ENCODE measurements around the gene CETN1.

Gene CETN1

DNA sequence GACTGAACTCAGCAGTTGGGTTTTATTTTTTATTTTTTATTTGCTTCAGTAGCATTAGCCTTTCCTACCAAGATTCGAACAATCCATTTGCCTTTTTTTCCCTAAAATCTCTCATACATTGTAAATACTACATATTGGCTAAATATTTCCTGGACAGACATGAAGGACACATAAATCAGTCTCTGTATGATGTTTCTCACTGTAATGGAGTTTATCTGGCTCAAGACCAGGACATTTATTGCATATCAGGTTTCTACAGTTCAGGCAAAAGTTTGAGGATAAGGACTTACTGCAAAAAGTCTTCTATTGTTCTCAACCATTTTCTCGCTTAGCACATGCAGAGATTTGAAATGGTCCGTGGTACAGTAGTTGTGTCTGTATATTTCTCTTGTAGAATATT lies 19.9 kb downstream of the CETN1 start:
- ChIA-PET CTCF (interaction anchor here (0.9 kb wide), 1 partner anchor 24 kb away, joined by 7 read pairs; no protein-coding TSS in a partner anchor), POLR2A (interaction anchor here (0.6 kb wide), 1 partner anchor 128 kb away, joined by 3 read pairs; no protein-coding TSS in a partner anchor)
- no peak overlapping the region for H3K4me3 ChIP-seq (ENCODE audit: low read depth, low read length)
- peaks cover 14% of the 10 kb centered on the region for H3K4me1 ChIP-seq (ENCODE audit: control insufficient read depth, insufficient read depth, low read length)
- H3K9me3 ChIP-seq (ENCODE audit: control insufficient read depth, insufficient read depth, low read depth, low read length): no peaks in the 10 kb centered on the region
- H3K36me3 ChIP-seq (ENCODE audit: control insufficient read depth in 2 of 2, insufficient read depth in 1 of 2, low read length in 2 of 2): no peaks in the 10 kb centered on the region
- H3K27ac ChIP-seq (ENCODE audit: extremely low read depth, low read depth, low read length): no peak overlapping the region
- no peak for TF ChIP-seq ZNF394 (tag by site-specific recombination; IDR thresholded peaks at IDR 0.05; ENCODE audit: borderline replicate concordance)
- TF ChIP-seq ZNF10 (tag by site-specific recombination; IDR thresholded peaks at IDR 0.05): no peak
- TF ChIP-seq YY1 (tag by site-specific recombination; IDR thresholded peaks at IDR 0.05): no peak
- TF ChIP-seq PBX3 (CRISPR knock-in tag; IDR thresholded peaks at IDR 0.05): no peak
- no peak for TF ChIP-seq ZNF830 (tag by site-specific recombination; IDR thresholded peaks at IDR 0.05; ENCODE audit: low read depth)
- peak; percentile 56; the same call in 1 of the 2 replicates for TF ChIP-seq ZXDB (tag by site-specific recombination; IDR thresholded peaks at IDR 0.05)
- peak; percentile 91 for TF ChIP-seq BCL6B (tag by site-specific recombination; IDR thresholded peaks at IDR 0.05)
- TF ChIP-seq RBAK (tag by site-specific recombination; IDR thresholded peaks at IDR 0.05): no peak
- TF ChIP-seq ZNF530 (tag by site-specific recombination; IDR thresholded peaks at IDR 0.05; ENCODE audit: low read depth): no peak
- peak; percentile 50; the same call in 1 of the 2 replicates for TF ChIP-seq ZNF366 (tag by site-specific recombination; conservative IDR thresholded peaks at IDR 0.05)
- peak; percentile 58 for TF ChIP-seq PRDM10 (tag by site-specific recombination; IDR thresholded peaks at IDR 0.05)
- no peak; the same call in 1 of the 2 replicates for TF ChIP-seq ZEB2 (tag by site-specific recombination; IDR thresholded peaks at IDR 0.05)
- TF ChIP-seq, protein P1, sequence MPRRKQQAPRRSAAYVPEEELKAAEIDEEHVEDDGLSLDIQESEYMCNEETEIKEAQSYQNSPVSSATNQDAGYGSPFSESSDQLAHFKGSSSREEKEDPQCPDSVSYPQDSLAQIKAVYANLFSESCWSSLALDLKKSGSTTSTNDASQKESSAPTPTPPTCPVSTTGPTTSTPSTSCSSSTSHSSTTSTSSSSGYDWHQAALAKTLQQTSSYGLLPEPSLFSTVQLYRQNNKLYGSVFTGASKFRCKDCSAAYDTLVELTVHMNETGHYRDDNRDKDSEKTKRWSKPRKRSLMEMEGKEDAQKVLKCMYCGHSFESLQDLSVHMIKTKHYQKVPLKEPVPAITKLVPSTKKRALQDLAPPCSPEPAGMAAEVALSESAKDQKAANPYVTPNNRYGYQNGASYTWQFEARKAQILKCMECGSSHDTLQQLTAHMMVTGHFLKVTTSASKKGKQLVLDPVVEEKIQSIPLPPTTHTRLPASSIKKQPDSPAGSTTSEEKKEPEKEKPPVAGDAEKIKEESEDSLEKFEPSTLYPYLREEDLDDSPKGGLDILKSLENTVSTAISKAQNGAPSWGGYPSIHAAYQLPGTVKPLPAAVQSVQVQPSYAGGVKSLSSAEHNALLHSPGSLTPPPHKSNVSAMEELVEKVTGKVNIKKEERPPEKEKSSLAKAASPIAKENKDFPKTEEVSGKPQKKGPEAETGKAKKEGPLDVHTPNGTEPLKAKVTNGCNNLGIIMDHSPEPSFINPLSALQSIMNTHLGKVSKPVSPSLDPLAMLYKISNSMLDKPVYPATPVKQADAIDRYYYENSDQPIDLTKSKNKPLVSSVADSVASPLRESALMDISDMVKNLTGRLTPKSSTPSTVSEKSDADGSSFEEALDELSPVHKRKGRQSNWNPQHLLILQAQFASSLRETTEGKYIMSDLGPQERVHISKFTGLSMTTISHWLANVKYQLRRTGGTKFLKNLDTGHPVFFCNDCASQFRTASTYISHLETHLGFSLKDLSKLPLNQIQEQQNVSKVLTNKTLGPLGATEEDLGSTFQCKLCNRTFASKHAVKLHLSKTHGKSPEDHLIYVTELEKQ (tag by site-specific recombination; IDR thresholded peaks at IDR 0.05; ENCODE audit: borderline replicate concordance): peak; percentile 64; the same call in 1 of the 2 replicates
- TF ChIP-seq ZNF501 (tag by site-specific recombination; IDR thresholded peaks at IDR 0.05): peak; percentile 39; the same call in 1 of the 2 replicates
- TF ChIP-seq ZBTB44 (tag by site-specific recombination; IDR thresholded peaks at IDR 0.05): peak; percentile 61; the same call in 1 of the 2 replicates
- TF ChIP-seq OSR2 (tag by site-specific recombination; IDR thresholded peaks at IDR 0.05): peak; percentile 42; the same call in 1 of the 2 replicates
- no peak for TF ChIP-seq ZNF629 (tag by site-specific recombination; IDR thresholded peaks at IDR 0.05)
- TF ChIP-seq ZNF302 (tag by site-specific recombination; IDR thresholded peaks at IDR 0.05; ENCODE audit: low read depth): no peak
- peak; percentile 43; the same call in 1 of the 2 replicates for TF ChIP-seq PRDM4 (tag by site-specific recombination; IDR thresholded peaks at IDR 0.05)
- TF ChIP-seq CTCF (tag by site-specific recombination; IDR thresholded peaks at IDR 0.05): no peak
